ENCODE measurements around the gene C1QTNF3.

The C1QTNF3 gene

GRCh38 chr5:33992864-33993263 is 50.1 kb downstream of the C1QTNF3 start:
- no peak for DNase-seq

DNA sequence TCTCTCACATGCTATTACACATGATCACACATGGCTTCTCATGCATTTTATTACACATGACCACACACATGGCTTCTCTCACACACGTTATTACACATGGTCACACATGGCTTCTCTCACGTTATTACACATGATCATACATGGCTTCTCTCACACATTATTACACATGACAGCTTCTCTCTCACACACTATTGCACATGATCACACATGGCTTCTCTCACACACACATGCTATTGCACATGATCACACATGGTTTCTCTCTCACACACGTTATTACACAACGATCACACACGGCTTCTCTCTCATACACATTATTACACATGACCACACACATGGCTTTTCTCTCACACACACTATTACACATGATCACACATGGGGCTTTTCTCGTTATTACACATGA is 57.6 kb downstream of the C1QTNF3 start:
- no peak for DNase-seq

GRCh38 chr5:33984671-33985124 is 58.3 kb downstream of the C1QTNF3 start, which contains the start of gene SLC45A2:
SLC45A2 (minus strand) TSS chr5:33984693; CDS start chr5:33984583, 110 bp downstream.
- DNase-seq = no peak

- DNase-seq = no peak
These were observed 58.8 kb downstream of the C1QTNF3 start for GRCh38 chr5:33984178-33984577.

- DNase-seq = no peak
These were observed 61.4 kb downstream of the C1QTNF3 start for GRCh38 chr5:33981408-33982162.

DNA sequence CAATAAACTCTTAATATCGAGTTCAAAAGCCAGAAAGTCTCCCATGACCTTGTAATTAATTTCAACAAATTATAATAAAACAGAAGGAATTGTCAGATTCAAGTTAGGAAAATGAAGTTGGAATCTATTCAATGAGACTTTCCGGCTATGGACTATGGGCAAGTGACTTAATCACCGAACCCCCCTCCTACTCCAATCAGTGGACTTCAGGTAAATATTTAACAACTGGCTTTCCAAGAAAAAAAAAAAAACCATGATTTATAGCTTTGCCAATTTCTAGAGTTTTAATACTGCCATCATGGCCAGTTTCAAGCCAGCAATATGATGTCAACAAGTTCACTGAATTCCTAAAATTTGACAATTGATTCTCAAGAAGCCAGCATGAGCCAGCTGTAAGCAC is 63.0 kb downstream of the C1QTNF3 start:
- DNase-seq = no peak

- no peak for DNase-seq
These were observed 64.7 kb downstream of the C1QTNF3 start for GRCh38 chr5:33978306-33978705.

- DNase-seq = no peak
These were observed 66.7 kb downstream of the C1QTNF3 start for GRCh38 chr5:33976307-33976706.

DNA sequence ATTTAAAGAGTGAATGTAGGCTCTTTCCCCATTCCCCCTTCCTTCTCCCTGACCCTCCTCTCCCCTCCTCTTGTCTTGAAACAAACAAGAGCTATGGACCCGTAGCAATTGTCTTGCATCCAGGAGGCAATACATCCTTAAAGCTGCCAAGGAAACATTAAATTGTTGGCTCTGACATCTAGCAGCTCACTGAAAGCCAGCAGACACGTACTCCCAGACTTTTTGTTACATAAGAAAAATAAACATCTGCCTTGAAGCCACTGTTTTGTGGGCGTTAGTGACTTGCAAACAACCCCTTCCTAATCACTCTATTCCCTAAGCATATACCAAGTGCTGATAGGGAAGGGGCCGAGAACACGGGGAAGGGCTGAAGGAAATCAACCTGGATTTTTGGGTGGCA is 67.2 kb downstream of the C1QTNF3 start:
- DNase-seq = no peak

DNA sequence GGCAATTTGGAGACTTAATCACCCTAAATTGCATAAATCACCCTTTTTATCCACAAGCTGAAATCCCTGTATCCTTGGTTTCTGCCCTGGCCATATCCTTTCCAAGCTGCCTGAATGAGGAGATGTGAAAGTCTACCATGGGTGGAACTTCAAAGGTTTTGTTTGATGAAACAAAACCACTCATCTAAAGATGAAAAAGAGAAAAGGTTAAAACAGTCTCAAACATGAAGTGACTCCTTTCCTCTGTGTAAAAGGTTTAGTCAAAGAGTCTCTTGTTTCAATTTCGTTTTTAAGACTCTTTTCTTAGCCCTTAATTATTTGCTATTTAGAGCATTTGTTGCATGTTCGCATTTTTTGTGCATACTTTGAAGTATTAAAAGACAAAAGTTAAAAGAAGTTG is 69.7 kb downstream of the C1QTNF3 start:
- DNase-seq = no peak

GRCh38 chr5:33969572-33970452 is 73.2 kb downstream of the C1QTNF3 start:
- no peak for DNase-seq

- no peak for DNase-seq
These were observed 74.6 kb downstream of the C1QTNF3 start for GRCh38 chr5:33968211-33969005.
